DMS153 treated with DMSO at 0.1 percent for 48 hours (cell line): ENCODE results near the gene CCDC85A.

ENCODE experiments used
- DNase-seq: peaks from one replicate; lab custom pipeline; 2025; ENCODE audit not compliant: unreplicated experiment; lab: John Stamatoyannopoulos, UW

The CCDC85A gene

GRCh38 chr2:56292951-56293350 is 109.2 kb downstream of the CCDC85A start:
- no peak for DNase-seq

- no peak for DNase-seq
Observed at GRCh38 chr2:56295666-56296065, 111.9 kb downstream of the CCDC85A start.

GRCh38 chr2:56297671-56298070 is 113.9 kb downstream of the CCDC85A start:
- no peak for DNase-seq

- no peak for DNase-seq
Observed at GRCh38 chr2:56299171-56299691, 115.4 kb downstream of the CCDC85A start.

- DNase-seq: no peak
Observed at GRCh38 chr2:56309626-56310170, 125.9 kb downstream of the CCDC85A start.

- no peak for DNase-seq
Observed at GRCh38 chr2:56313500-56313921, 129.7 kb downstream of the CCDC85A start.

- DNase-seq: no peak
Observed at GRCh38 chr2:56314371-56314770, 130.6 kb downstream of the CCDC85A start.

GRCh38 chr2:56314796-56315195 is 131.0 kb downstream of the CCDC85A start:
- no peak for DNase-seq

GRCh38 chr2:56315376-56315775 is 131.6 kb downstream of the CCDC85A start:
- no peak for DNase-seq

- no peak for DNase-seq
Observed at GRCh38 chr2:56316011-56316410, 132.2 kb downstream of the CCDC85A start.

GRCh38 chr2:56318147-56318546 is 134.4 kb downstream of the CCDC85A start:
- no peak for DNase-seq

- no peak for DNase-seq
Observed at GRCh38 chr2:56325661-56326345, 142.0 kb downstream of the CCDC85A start.

GRCh38 chr2:56326346-56326741 is 142.6 kb downstream of the CCDC85A start:
- DNase-seq: no peak

- DNase-seq: no peak
Observed at GRCh38 chr2:56331810-56332209, 148.0 kb downstream of the CCDC85A start.

- DNase-seq: no peak
Observed at GRCh38 chr2:56333812-56334485, 150.2 kb downstream of the CCDC85A start.

GRCh38 chr2:56334622-56335021 is 150.8 kb downstream of the CCDC85A start:
- no peak for DNase-seq

GRCh38 chr2:56335101-56335500 is 151.3 kb downstream of the CCDC85A start:
- no peak for DNase-seq

GRCh38 chr2:56337342-56337741 is 153.6 kb downstream of the CCDC85A start:
- DNase-seq: peak; percentile 93

- DNase-seq: no peak
Observed at GRCh38 chr2:56338232-56338631, 154.4 kb downstream of the CCDC85A start.

- DNase-seq: no peak
Observed at GRCh38 chr2:56344771-56345170, 161.0 kb downstream of the CCDC85A start.

- no peak for DNase-seq
Observed at GRCh38 chr2:56347881-56348280, 164.1 kb downstream of the CCDC85A start.
